ENCODE data around the gene TMOD1.
"Not testable (repeated sequence)": the region's sequence is repeated elsewhere in the genome, so short reads cannot be mapped to it uniquely, and the experiment has no call there.

- TF ChIP-seq, protein P1, sequence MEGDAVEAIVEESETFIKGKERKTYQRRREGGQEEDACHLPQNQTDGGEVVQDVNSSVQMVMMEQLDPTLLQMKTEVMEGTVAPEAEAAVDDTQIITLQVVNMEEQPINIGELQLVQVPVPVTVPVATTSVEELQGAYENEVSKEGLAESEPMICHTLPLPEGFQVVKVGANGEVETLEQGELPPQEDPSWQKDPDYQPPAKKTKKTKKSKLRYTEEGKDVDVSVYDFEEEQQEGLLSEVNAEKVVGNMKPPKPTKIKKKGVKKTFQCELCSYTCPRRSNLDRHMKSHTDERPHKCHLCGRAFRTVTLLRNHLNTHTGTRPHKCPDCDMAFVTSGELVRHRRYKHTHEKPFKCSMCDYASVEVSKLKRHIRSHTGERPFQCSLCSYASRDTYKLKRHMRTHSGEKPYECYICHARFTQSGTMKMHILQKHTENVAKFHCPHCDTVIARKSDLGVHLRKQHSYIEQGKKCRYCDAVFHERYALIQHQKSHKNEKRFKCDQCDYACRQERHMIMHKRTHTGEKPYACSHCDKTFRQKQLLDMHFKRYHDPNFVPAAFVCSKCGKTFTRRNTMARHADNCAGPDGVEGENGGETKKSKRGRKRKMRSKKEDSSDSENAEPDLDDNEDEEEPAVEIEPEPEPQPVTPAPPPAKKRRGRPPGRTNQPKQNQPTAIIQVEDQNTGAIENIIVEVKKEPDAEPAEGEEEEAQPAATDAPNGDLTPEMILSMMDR (IDR thresholded peaks at IDR 0.05): not testable (repeated sequence)
- not testable (repeated sequence) for TF ChIP-seq POLR2A (IDR thresholded peaks at IDR 0.05)
These were observed 3.7 kb upstream of the TMOD1 start for GRCh38 chr9:97497558-97498375.
